SW 1271 (cell line): Measurements from ENCODE around the gene TMEM200B.
"Not testable (repeated sequence)": the region's sequence is repeated elsewhere in the genome, so short reads cannot be mapped to it uniquely, and the experiment has no call there.

Source experiments
- DNase-seq, 2 experiments: peaks; one replicate each; lab custom pipeline; 2025; lab: John Stamatoyannopoulos, UW

Gene TMEM200B

GRCh38 chr1:29123887-29124365, at the start of gene TMEM200B:
Gene TMEM200B, minus strand, starts transcription at chr1:29123903. Its CDS starts 2,075 bp downstream, at chr1:29121828.
- no peak for DNase-seq

DNA sequence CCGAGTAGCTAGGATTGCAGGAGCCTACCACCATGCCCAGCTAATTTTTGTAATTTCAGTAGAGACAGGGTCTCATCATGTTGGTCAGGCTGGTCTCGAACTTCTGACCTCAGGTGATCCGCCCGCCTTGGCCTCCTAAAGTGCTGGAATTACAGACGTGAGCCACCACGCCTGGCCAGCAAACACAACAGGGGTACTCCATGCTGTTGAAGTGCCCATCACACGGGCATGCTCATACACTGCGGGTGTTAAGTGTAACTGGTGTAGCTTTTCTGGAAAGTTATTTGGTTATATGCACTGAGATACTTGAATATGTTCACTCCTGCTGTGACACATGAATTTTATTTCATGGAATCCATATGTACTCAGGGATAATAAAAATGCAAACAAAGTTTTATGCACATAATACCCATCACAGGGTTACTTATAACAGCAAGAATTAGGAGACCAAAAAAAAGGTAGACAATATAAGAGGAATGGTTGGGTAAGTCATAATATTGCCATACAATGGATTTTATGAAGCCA, 48.8 kb upstream of the TMEM200B start:
- no peak for DNase-seq

GRCh38 chr1:29171521-29171920, 47.8 kb upstream of the TMEM200B start:
- DNase-seq, result no peak

DNA sequence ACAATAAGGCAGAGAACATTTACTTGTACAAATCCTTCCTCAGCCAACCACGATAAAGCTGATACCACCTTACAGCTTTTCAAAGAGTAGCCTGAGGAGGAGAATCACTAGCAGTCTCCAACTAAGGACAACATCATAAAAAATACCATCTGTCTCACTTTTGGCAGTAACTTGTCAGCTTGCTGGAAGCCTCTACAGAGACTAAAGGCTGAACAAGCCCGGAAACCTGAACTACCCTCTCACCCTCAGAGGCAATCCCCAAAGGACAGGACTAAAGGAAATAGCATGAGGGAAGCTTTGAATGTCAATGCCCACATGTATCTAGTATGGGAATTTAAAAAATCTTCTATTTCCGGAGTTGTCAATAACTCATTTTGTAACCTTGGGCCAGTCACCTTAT, 47.4 kb upstream of the TMEM200B start:
- no peak for DNase-seq

DNA sequence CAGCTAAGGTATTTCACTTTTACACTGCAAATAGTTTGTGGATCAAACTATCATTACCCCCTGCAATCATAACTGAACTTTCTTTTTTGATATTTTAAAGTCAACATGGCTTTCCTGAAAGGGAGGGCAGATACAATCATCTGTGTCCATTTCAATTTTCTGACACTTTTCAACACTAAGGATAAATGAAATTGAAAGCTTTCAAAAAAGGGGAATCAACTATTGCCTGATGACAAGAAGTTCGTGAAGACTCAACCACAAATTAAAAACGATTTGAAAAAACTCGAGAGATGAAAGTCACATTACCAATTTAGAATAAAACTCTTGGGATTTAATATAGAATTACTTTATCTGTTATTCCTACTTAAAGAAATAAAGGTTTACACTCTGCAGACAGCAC, 46.3 kb upstream of the TMEM200B start:
- no peak for DNase-seq

DNA sequence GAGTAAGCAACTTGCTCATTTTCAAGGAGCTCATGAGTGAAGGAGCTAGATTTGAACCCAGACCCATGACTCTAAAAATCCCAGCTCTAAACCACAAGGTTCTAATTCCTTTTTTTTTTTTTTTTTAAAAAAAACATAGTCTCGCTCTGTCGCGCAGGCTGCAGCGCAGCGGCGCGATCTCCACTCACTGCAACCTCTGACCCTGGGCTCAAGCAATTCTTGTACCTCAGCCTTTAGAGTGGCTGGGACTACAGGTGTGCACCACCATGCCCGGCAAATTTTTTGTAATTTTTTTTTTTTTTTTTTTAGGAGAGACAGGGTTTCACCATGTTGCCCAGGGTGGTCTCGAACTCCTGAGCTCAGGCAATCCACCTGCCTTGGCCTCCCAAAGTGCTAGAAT, 44.2 kb upstream of the TMEM200B start:
- no peak for DNase-seq

DNA sequence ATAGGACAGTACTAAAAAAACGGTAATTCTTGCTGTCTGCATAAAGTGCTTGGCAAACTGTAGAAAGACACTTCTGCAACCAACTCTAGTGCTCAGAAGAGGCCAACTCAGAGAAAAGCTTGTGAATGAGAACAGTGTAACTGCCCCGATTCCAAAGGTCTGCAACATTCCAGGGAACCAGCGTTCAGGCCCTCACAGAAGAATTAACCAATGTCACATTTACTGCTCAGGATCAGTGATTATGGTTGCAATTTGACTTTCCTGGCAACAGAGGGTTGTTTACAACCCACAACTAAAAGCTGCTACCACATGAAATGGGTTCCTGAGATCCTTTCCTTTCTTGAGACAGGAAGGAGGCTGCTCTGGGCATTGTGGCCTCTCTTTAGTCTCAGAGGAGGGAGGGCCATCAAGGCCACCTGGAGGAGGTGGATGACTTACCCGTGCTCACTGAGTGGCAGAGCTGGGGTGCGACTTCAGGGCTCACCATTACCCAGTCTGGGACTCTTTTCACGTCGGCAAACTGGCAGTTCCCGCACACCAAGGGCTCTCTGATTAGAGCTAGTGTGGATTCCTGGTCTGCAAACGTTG, 42.7 kb upstream of the TMEM200B start:
- DNase-seq, result no peak

- DNase-seq, result no peak
Observed at GRCh38 chr1:29164588-29164987, 40.9 kb upstream of the TMEM200B start.

DNA sequence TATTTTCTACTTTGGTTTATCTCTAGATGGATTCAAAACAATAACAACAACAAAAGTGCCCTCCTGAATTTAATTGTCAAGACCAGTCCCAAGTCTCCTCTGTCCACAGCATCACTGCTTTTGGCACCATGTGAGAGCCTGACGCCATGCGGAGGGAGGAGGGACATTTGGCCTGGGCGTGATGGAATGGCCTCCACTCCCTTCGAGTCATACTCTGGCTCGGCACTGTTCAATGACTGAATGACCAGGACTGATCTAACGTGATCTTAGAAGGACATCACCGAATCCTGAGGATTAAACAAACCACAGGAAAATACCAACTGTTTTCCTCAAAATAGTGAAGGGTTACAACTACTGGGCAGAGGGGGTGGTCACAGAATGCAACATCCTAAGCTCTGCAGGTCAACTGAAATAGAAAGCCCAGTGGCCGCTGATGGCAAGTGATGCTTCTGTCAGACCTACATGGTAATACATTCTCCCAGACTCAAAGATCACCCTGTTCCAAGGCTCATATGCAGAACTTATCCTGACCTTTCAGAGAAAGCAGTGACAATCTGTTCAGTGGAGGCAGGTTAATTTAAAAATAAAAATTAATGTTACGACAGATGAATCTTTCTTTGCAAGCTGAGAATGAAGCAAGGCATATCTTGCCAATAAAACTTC, 38.9 kb upstream of the TMEM200B start:
- DNase-seq, result no peak

GRCh38 chr1:29162025-29162424, 38.3 kb upstream of the TMEM200B start:
- no peak for DNase-seq

DNA sequence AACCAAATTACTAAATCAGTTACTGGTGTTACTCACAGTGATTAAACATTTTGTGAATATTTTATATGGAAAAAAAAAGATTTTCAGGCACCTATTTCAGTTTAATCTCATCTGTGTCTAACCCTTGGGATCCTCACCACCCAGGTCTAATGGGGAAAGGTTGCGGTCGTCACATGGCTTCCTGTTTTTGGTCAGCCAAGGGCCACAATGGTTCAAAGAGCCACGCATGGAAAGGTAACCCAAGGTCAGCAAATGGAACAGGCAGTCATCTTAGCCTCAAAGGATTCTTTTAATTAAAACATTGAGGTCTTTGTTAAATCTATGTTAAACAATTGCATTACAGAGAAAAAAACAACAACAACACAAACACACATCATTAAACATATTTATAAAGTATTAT, 36.1 kb upstream of the TMEM200B start:
- no peak for DNase-seq

DNA sequence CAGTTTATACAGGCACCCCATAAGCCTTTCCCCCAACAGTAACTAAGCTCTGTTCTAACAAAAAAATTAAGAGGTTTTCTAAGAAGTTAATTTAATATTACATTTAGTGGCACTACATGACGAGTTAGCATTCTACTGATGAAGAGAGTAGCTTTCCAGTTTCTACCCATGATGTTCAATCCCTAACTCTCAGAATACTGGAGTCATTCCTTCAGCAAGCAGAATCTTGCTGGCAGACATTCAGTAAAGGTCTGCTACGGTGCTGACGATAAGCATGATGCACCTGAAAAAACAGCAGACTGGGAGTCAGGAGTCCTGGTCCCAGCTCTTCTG, 33.5 kb upstream of the TMEM200B start:
- no peak for DNase-seq

DNA sequence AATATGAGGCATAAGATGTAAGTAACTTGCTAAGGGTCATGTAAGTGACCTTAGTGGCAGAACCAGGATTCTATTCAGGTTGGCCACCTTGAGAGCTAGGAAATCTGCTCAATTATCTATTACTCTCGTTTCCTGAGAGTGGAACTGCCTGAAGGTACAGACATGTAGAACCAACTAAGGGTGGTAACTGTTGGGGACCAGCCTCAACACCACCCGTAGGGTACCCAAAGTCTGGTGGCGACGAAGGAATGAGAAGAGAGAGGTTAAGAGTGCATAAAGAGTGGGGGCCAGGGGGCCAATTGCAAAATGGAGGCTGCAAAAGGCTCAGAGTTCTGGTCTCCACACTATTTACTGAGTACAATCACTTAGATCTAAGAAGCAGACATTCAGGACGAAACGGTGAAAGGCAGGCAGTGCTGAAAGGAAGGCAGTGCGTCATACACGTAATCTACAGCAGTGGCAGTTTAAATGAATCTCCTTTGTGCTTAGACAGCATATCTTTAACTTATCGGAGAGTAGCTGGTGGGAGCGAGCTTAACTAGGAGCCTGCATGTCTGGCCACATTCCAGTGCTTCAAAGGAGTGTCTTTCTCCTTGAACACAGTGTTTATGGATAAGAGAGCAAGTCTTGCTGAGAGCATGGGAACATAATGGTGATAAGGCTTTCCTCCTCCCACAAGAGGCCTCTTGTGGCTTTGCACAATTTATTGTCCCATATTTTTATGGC, 33.0 kb upstream of the TMEM200B start:
- no peak for DNase-seq

DNA sequence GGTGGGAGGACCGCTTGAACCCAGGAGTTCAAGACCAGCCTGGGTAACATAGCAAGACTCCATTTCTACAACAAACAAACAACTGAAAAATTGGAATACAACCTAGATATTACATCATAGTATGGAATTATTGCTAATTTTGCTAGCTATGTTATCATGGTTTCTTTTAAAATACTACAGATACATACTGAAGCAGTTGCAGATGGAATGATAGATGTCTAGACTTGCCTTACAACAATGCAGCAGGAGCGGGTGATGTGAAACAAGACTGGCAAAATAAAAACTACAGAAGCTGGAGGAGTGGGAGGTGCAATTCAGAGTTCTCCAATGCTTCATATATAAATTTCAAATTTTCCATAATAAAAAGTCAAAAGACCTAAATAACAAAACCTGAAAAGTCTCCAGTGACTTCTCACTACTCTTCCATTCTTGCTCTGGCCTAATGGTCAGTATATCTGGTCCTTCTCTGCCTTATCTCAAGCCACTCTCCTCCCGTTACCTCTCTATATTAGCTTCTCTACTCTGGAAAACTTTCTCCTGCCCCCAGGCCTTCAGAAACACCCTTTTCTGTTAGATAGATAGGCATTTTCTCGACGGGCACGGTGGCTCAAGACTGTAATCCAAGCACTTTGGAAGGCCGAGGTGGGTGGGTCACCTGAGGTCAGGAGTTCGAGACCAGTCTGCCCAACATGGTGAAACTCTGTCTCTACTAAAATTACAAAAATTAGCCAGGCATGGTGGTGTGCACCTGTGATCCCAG, 28.5 kb upstream of the TMEM200B start:
- DNase-seq, result no peak

DNA sequence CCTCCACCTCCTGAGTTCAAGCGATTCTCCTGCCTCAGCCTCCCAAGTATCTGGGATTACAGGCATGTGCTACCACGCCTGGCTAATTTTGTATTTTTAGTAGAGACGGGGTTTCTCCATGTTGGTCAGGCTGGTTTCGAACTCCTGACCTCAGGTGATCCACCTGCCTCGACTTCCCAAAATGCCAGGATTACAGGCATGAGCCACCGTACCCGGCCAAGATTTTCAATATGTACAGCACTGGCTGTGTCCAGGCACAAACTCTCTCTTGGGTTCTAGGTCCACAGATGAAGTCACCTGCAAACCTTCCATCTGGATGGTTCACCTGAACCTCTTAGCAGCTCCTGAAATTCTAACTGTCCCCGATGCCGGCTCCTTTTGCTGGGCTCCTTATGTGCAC, 26.6 kb upstream of the TMEM200B start:
- DNase-seq, result not testable (repeated sequence)

- DNase-seq, result no peak
Observed at GRCh38 chr1:29148656-29149491, 25.2 kb upstream of the TMEM200B start.

GRCh38 chr1:29145739-29146437, 22.2 kb upstream of the TMEM200B start:
- DNase-seq, result no peak

DNA sequence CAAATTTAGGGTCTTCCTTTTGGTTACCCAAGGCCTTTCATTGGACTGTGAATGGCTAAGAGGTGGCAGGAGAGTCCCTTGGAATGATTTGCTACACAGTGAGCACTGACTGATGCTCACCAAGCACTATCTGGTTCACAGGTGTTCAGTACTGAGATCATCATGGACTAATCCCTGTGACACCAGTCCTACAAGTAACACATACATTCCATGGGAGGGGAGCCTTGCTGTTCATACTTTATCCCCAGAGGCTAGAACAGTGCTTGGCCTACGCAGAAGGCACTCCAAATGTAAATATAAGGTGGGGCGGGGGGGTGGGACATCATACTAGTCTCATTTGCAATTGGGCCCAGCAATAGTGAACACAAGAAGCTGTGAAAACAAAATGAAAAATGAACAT, 20.5 kb upstream of the TMEM200B start:
- DNase-seq, result no peak

- DNase-seq, result no peak
Observed at GRCh38 chr1:29142714-29143113, 19.0 kb upstream of the TMEM200B start.

- DNase-seq, result no peak
Observed at GRCh38 chr1:29136391-29136915, 12.8 kb upstream of the TMEM200B start.

GRCh38 chr1:29134695-29135028, 11.0 kb upstream of the TMEM200B start:
- DNase-seq, result no peak
